ENCODE results near the gene NR1H4. TPM values are rescaled to one million over a fixed set of nuclear protein-coding genes. Genes with fewer than 3 reads are reported as not detected.
"Not testable (repeated sequence)": the region's sequence is repeated elsewhere in the genome, so short reads cannot be mapped to it uniquely, and the experiment has no call there.

Gene NR1H4
- total RNA-seq, 1 experiment from 2014 or later, result 0.20 TPM

GRCh38 chr12:100566887-100567637 is 93.4 kb downstream of the NR1H4 start:
- no peak for DNase-seq (ENCODE audit: low spot score)

- no peak for DNase-seq (ENCODE audit: low spot score)
Measured at GRCh38 chr12:100567945-100568344, 94.3 kb downstream of the NR1H4 start.

GRCh38 chr12:100572184-100572583 is 98.5 kb downstream of the NR1H4 start:
- no peak for DNase-seq (ENCODE audit: low spot score)

GRCh38 chr12:100573292-100574186 is 99.9 kb downstream of the NR1H4 start, which contains the start of gene GAS2L3:
GAS2L3 (plus strand) TSS chr12:100573684; CDS start chr12:100594905, 21,221 bp downstream.
- peak; percentile 95 for DNase-seq (ENCODE audit: low spot score)

GRCh38 chr12:100574187-100575074 is 100.8 kb downstream of the NR1H4 start:
- peak; percentile 32 for DNase-seq (ENCODE audit: low spot score)

- peak; percentile 57 for DNase-seq (ENCODE audit: low spot score)
Measured at GRCh38 chr12:100576331-100577036, 102.8 kb downstream of the NR1H4 start.

GRCh38 chr12:100578923-100579322 is 105.3 kb downstream of the NR1H4 start:
- no peak for DNase-seq (ENCODE audit: low spot score)

- DNase-seq (ENCODE audit: low spot score), result no peak
Measured at GRCh38 chr12:100579844-100580243, 106.2 kb downstream of the NR1H4 start.

- DNase-seq (ENCODE audit: low spot score), result no peak
Measured at GRCh38 chr12:100584256-100584655, 110.6 kb downstream of the NR1H4 start.

GRCh38 chr12:100591979-100592378 is 118.3 kb downstream of the NR1H4 start:
- DNase-seq (ENCODE audit: low spot score), result no peak

- no peak for DNase-seq (ENCODE audit: low spot score)
Measured at GRCh38 chr12:100593490-100593889, 119.8 kb downstream of the NR1H4 start.

GRCh38 chr12:100601626-100602025 is 128.0 kb downstream of the NR1H4 start:
- no peak for DNase-seq (ENCODE audit: low spot score)

GRCh38 chr12:100602997-100603396 is 129.3 kb downstream of the NR1H4 start:
- not testable (repeated sequence) for DNase-seq (ENCODE audit: low spot score)

GRCh38 chr12:100608776-100609175 is 135.1 kb downstream of the NR1H4 start:
- DNase-seq (ENCODE audit: low spot score), result no peak

- no peak for DNase-seq (ENCODE audit: low spot score)
Measured at GRCh38 chr12:100610666-100611430, 137.2 kb downstream of the NR1H4 start.

- DNase-seq (ENCODE audit: low spot score), result no peak
Measured at GRCh38 chr12:100612606-100613005, 138.9 kb downstream of the NR1H4 start.

All from HT-29 (cell line).